H9 (cell line): ENCODE results near the gene CALML5. TPM values are rescaled to one million over a fixed set of nuclear protein-coding genes. Genes with fewer than 3 reads are reported as not detected.

ENCODE experiments used
- DNase-seq: peaks from one replicate; pipeline ENCODE4 v3.0.0-alpha.2; 2017
- H2AFZ ChIP-seq: one replicate; pipeline ENCODE4 v1.6.1; 2013; ENCODE audit warnings: mild to moderate bottlenecking, low read length, control low read depth, moderate library complexity
- H2AK5ac ChIP-seq: 2 replicates; pipeline ENCODE4 v1.6.1; 2013; ENCODE audit warnings: low read length, control low read depth, mixed read lengths; ENCODE audit not compliant: insufficient read length
- H2BK120ac ChIP-seq: one replicate; pipeline ENCODE4 v1.6.1; 2013; ENCODE audit warnings: low read depth, mild to moderate bottlenecking, low read length, control low read depth, inconsistent platforms; ENCODE audit not compliant: poor library complexity, severe bottlenecking
- H2BK12ac ChIP-seq: 2 replicates; pipeline ENCODE4 v1.6.1; 2013; ENCODE audit warnings: low read length, control low read depth, mixed read lengths, low read depth; ENCODE audit not compliant: insufficient read length
- H2BK15ac ChIP-seq: 2 replicates; pipeline ENCODE4 v1.6.1; 2013; ENCODE audit warnings: low read depth, low read length, control low read depth
- H2BK20ac ChIP-seq: one replicate; pipeline ENCODE4 v1.6.1; 2013; ENCODE audit warnings: low read depth, mild to moderate bottlenecking, low read length, control low read depth, inconsistent platforms; ENCODE audit not compliant: poor library complexity, severe bottlenecking
- H2BK5ac ChIP-seq: 2 replicates; pipeline ENCODE4 v1.6.1; 2013; ENCODE audit warnings: low read length, control low read depth, mixed read lengths; ENCODE audit not compliant: insufficient read length
- H3K14ac ChIP-seq: 2 replicates; pipeline ENCODE4 v1.6.1; 2013; ENCODE audit warnings: low read length, control low read depth; ENCODE audit not compliant: insufficient read depth
- H3K18ac ChIP-seq: 2 replicates; pipeline ENCODE4 v1.6.1; 2013; ENCODE audit warnings: low read depth, mild to moderate bottlenecking, mixed read lengths, low read length, control low read depth; ENCODE audit not compliant: insufficient read length
- H3K23ac ChIP-seq: 2 replicates; pipeline ENCODE4 v1.6.1; 2013; ENCODE audit warnings: low read length, control low read depth, mixed read lengths, low read depth; ENCODE audit not compliant: insufficient read length
- H3K23me2 ChIP-seq: 2 replicates; pipeline ENCODE4 v1.6.1; 2013; ENCODE audit warnings: low read depth, mild to moderate bottlenecking, mixed read lengths, low read length, control low read depth; ENCODE audit not compliant: insufficient read length, poor library complexity, severe bottlenecking
- H3K27ac ChIP-seq: 2 replicates; pipeline ENCODE4 v1.5.1; 2013; ENCODE audit warnings: low read length, control low read depth, mixed read lengths, low read depth; ENCODE audit not compliant: insufficient read length
- H3K27me3 ChIP-seq: 2 replicates; pipeline ENCODE4 v1.6.1; 2013; ENCODE audit warnings: low read length, control low read depth, inconsistent platforms; ENCODE audit not compliant: insufficient read depth
- H3K4ac ChIP-seq: 2 replicates; pipeline ENCODE4 v1.6.1; 2013; ENCODE audit warnings: low read depth, mild to moderate bottlenecking, control low read depth, inconsistent platforms, low read length, moderate library complexity
- H3K4me1 ChIP-seq: 2 replicates; pipeline ENCODE4 v1.6.1; 2013; ENCODE audit warnings: low read length, control low read depth, inconsistent platforms; ENCODE audit not compliant: insufficient read depth
- H3K4me2 ChIP-seq: 2 replicates; pipeline ENCODE4 v1.6.1; 2013; ENCODE audit warnings: low read length, control low read depth, mixed read lengths; ENCODE audit not compliant: insufficient read length, insufficient read depth
- H3K56ac ChIP-seq: 2 replicates; pipeline ENCODE4 v1.6.1; 2013; ENCODE audit warnings: low read depth, mild to moderate bottlenecking, mixed read lengths, low read length, control low read depth; ENCODE audit not compliant: insufficient read length
- H3K79me1 ChIP-seq: 2 replicates; pipeline ENCODE4 v1.6.1; 2013; ENCODE audit warnings: low read depth, mild to moderate bottlenecking, moderate library complexity, low read length, control low read depth, inconsistent platforms; ENCODE audit not compliant: insufficient read depth, poor library complexity, severe bottlenecking
- H3K79me2 ChIP-seq: 2 replicates; pipeline ENCODE4 v1.6.1; 2013; ENCODE audit warnings: low read length, control low read depth, inconsistent platforms; ENCODE audit not compliant: insufficient read depth
- H3K9ac ChIP-seq: 2 replicates; pipeline ENCODE4 v1.6.1; 2013; ENCODE audit warnings: low read length, control low read depth, mixed read lengths; ENCODE audit not compliant: insufficient read length; ENCODE audit errors: extremely low read depth
- H3K9me3 ChIP-seq: one replicate; pipeline ENCODE4 v1.6.1; 2013; ENCODE audit warnings: low read depth, low read length, inconsistent platforms; ENCODE audit not compliant: control insufficient read depth
- H3T11ph ChIP-seq: one replicate; pipeline ENCODE4 v1.6.1; 2013; ENCODE audit warnings: mild to moderate bottlenecking, low read length, control low read depth, inconsistent platforms
- H4K20me1 ChIP-seq: one replicate; pipeline ENCODE4 v1.6.1; 2013; ENCODE audit not compliant: control insufficient read depth, insufficient read length, insufficient read depth
- H4K5ac ChIP-seq: 2 replicates; pipeline ENCODE4 v1.6.1; 2013; ENCODE audit warnings: low read depth, mild to moderate bottlenecking, mixed read lengths, low read length, control low read depth; ENCODE audit not compliant: insufficient read length
- H4K8ac ChIP-seq: replicated peaks from 2 replicates; pipeline ENCODE4 v1.6.1; 2013; ENCODE audit warnings: low read length, control low read depth, mixed read lengths, low read depth; ENCODE audit not compliant: insufficient read length
- H4K91ac ChIP-seq: 2 replicates; pipeline ENCODE4 v1.6.1; 2013; ENCODE audit warnings: low read depth, mild to moderate bottlenecking, moderate library complexity, mixed read lengths, low read length, control low read depth; ENCODE audit not compliant: insufficient read length
- H3K27ac Mint-ChIP-seq, 3 experiments: 2 replicates in 2 of 3; 3 replicates in 1 of 3; pipeline ENCODE4 v1.8.0; 2020 to 2021; ENCODE audit warnings: mixed read lengths in 3 of 3, mild to moderate bottlenecking in 1 of 3, moderate library complexity in 1 of 3
- H3K27me3 Mint-ChIP-seq: 2 replicates; pipeline ENCODE4 v1.8.0; 2021; ENCODE audit warnings: low read depth, mild to moderate bottlenecking, moderate library complexity, mixed read lengths
- H3K36me3 Mint-ChIP-seq, 3 experiments: 2 replicates in 2 of 3; 3 replicates in 1 of 3; pipeline ENCODE4 v1.8.0; 2020 to 2021; ENCODE audit warnings: low read depth in 3 of 3, mixed read lengths in 3 of 3; ENCODE audit not compliant: insufficient read depth in 1 of 3
- H3K4me1 Mint-ChIP-seq, 2 experiments: 2 replicates each; pipeline ENCODE4 v1.8.0; 2020; ENCODE audit warnings: mixed read lengths in 2 of 2
- H3K4me3 Mint-ChIP-seq, 2 experiments: 2 replicates in 1 of 2; 3 replicates in 1 of 2; pipeline ENCODE4 v1.8.0; 2020 to 2021; ENCODE audit warnings: mild to moderate bottlenecking in 2 of 2, mixed read lengths in 2 of 2, moderate library complexity in 1 of 2
- H3K9me3 Mint-ChIP-seq, 2 experiments: 2 replicates in 1 of 2; 3 replicates in 1 of 2; pipeline ENCODE4 v1.8.0; 2020; ENCODE audit warnings: mild to moderate bottlenecking in 2 of 2, mixed read lengths in 2 of 2, moderate library complexity in 1 of 2
- CTCF ChIP-seq: fragments of 200-600 bp; sonication (generic); conservative IDR thresholded peaks from 3 replicates; pipeline ENCODE4 v1.8.0; 2021; ENCODE audit warnings: antibody characterized with exemption, mild to moderate bottlenecking
- WGBS: extraction: QIAGEN DNeasy Blood & Tissue Kit; methylation state at CpG from one replicate; pipeline ENCODE4 v1.1.7; 2013; ENCODE audit warnings: missing lambda C conversion rate, low lambda C conversion rate, mixed read lengths; ENCODE audit not compliant: insufficient read length; ENCODE audit errors: extremely low coverage; 5-methylcytosine and 5-hydroxymethylcytosine counted together
- total RNA-seq: library from RNA; stranded (reverse); gene quantifications from 2 replicates; pipeline ENCODE4 v1.2.1, GENCODE V29; 2021

Gene CALML5
- total RNA-seq, 1 experiment from 2014 or later = not detected

GRCh38 chr10:5460468-5461202, 38.7 kb downstream of the CALML5 start:
- Histone ChIP-seq H3K9ac (no peak overlapping the region), H4K91ac (no peak overlapping the region), H3K14ac (no peak overlapping the region), H3K79me2 (no peaks in the 10 kb centered on the region), H4K20me1 (no peaks in the 10 kb centered on the region), H4K5ac (no peak overlapping the region), H4K8ac (no peak overlapping the region), H3K56ac (no peak overlapping the region), H2AFZ (no peak overlapping the region), H3K23me2 (no peaks in the 10 kb centered on the region), H3K4ac (no peak overlapping the region), H2BK20ac (no peak overlapping the region), H2AK5ac (no peak overlapping the region), H2BK120ac (no peak overlapping the region), H3K27me3 (no peaks in the 10 kb centered on the region), H3K4me1 (peaks cover 2% of the 10 kb centered on the region; the same call in 1 of the 2 replicates), H3K9me3 (no peaks in the 10 kb centered on the region), H3K27ac (no peak overlapping the region), H3K4me2 (no peak overlapping the region), H3K23ac (no peak overlapping the region), H3T11ph (no peak overlapping the region), H3K18ac (no peak overlapping the region), H2BK5ac (no peak overlapping the region), H2BK12ac (no peak overlapping the region), H3K79me1 (no peaks in the 10 kb centered on the region), H2BK15ac (no peak overlapping the region)
- Mint-ChIP-seq H3K27ac (peak overlapping the region in 1 of 3 experiments; percentile 81; a peak in 1 of 7 replicates), H3K27me3 (peaks cover 2% of the 10 kb centered on the region), H3K36me3 (peaks cover 41 to 92% (median 60%) of the 10 kb centered on the region in 3 experiments), H3K9me3 (peaks cover 6 to 36% of the 10 kb centered on the region in 2 experiments; a peak in 4 of 5 replicates), H3K4me1 (peaks cover 9 to 27% of the 10 kb centered on the region in 2 experiments), H3K4me3 (no peak overlapping the region)
- DNase-seq = no peak
- WGBS = no CpG with 5 or more reads among the region's 14 CpGs
- TF ChIP-seq CTCF = no peak
